ENCODE results near the gene L3MBTL4.
"Not testable (repeated sequence)": the region's sequence is repeated elsewhere in the genome, so short reads cannot be mapped to it uniquely, and the experiment has no call there.

Gene L3MBTL4

GRCh38 chr18:6414723-6415417, at the start of gene L3MBTL4:
Gene L3MBTL4 (minus strand): TSS chr18:6414911. CDS start chr18:6311625, 103,286 bp downstream.
- no peak for FAIRE-seq

- no peak for FAIRE-seq
Observed at GRCh38 chr18:6452194-6452593, 37.5 kb upstream of the L3MBTL4 start.

GRCh38 chr18:6449213-6449612, 34.5 kb upstream of the L3MBTL4 start:
- FAIRE-seq = no peak

GRCh38 chr18:6444466-6445228, 29.9 kb upstream of the L3MBTL4 start:
- FAIRE-seq = no peak

GRCh38 chr18:6441200-6441599, 26.5 kb upstream of the L3MBTL4 start:
- FAIRE-seq = no peak

- FAIRE-seq = no peak
Observed at GRCh38 chr18:6437937-6438818, 23.5 kb upstream of the L3MBTL4 start.

GRCh38 chr18:6435731-6436130, 21.0 kb upstream of the L3MBTL4 start:
- FAIRE-seq = no peak

GRCh38 chr18:6434987-6435709, 20.4 kb upstream of the L3MBTL4 start:
- FAIRE-seq = no peak

GRCh38 chr18:6434481-6434880, 19.8 kb upstream of the L3MBTL4 start:
- no peak for FAIRE-seq

- FAIRE-seq = no peak
Observed at GRCh38 chr18:6431659-6432318, 17.1 kb upstream of the L3MBTL4 start.

- no peak for FAIRE-seq
Observed at GRCh38 chr18:6428851-6429395, 14.2 kb upstream of the L3MBTL4 start.

- FAIRE-seq = no peak
Observed at GRCh38 chr18:6427286-6427685, 12.6 kb upstream of the L3MBTL4 start.

- no peak for FAIRE-seq
Observed at GRCh38 chr18:6423289-6423688, 8.6 kb upstream of the L3MBTL4 start.

- no peak for FAIRE-seq
Observed at GRCh38 chr18:6414118-6414722, 491 bp downstream of the L3MBTL4 start.

- no peak for FAIRE-seq
Observed at GRCh38 chr18:6413579-6414117, 1.1 kb downstream of the L3MBTL4 start.

GRCh38 chr18:6412933-6413472, 1.7 kb downstream of the L3MBTL4 start:
- FAIRE-seq = no peak

- no peak for FAIRE-seq
Observed at GRCh38 chr18:6411382-6411781, 3.3 kb downstream of the L3MBTL4 start.

- FAIRE-seq = no peak
Observed at GRCh38 chr18:6409933-6410332, 4.8 kb downstream of the L3MBTL4 start.

- not testable (repeated sequence) for FAIRE-seq
Observed at GRCh38 chr18:6408543-6408942, 6.2 kb downstream of the L3MBTL4 start.

- FAIRE-seq = no peak
Observed at GRCh38 chr18:6406910-6407470, 7.7 kb downstream of the L3MBTL4 start.

Measured in G401.6 (cell line).